Measurements from ENCODE around the gene MAPK10. TPM values are rescaled to one million over a fixed set of nuclear protein-coding genes. Genes with fewer than 3 reads are reported as not detected.
A peak's percentile ranks its signal among the peaks of the same experiment; 100 is the strongest.
"Not testable (repeated sequence)": the region's sequence is repeated elsewhere in the genome, so short reads cannot be mapped to it uniquely, and the experiment has no call there.

MAPK10 gene
- polyA plus RNA-seq, 6 donors from 2014 or later = 0.08 to 1.5 (median 0.97) TPM

DNA sequence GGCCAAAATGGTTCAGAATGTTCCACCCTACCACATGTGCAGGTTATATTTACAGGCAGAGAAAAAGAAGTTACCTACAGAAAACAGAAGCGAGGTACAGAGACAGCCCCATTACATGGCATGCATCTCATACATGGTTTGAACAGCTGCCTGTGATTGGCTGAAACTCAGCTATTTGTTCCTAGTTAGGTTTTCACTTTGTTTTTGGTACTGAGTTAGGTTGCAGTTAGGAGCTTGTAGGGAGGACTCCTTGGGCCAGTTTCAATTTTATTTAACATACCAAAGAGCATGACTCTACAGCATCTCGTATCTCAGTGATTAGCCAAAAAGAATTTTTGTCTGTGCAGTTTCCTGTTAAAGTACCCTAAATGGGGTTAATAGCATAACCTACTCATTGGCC is 392.0 kb downstream of the MAPK10 start:
- H3K27ac Mint-ChIP-seq = peak overlapping the region in 4 of 6 donors; percentile 3 to 83 (median 38)

DNA sequence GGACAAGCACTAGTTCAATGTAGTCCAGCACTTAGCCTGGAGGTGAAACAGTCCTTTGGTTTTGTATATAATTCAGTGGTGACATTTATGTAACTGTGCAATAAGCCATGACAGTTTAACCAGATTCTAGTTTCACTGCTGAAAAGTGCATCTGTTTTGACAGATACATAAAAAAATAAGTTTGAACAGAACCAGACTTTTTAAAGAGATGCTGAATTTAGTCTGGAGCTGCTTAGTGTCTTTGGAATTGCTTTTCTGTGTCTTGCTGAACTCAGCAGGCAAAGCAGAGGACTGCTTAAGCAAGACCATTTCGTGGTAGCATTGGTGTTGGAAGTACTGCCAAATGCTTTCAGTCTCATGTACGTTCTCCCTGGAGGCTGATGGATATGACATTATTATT is 393.5 kb downstream of the MAPK10 start:
- peaks cover 16 to 17% of the 10 kb centered on the region in 2 donors for H3K36me3 Mint-ChIP-seq
- H3K27me3 Mint-ChIP-seq = no peaks in the 10 kb centered on the region
- H3K27ac Mint-ChIP-seq = peak overlapping the region in 1 of 6 donors; percentile 83
- DNase-seq (no peak), ATAC-seq (ENCODE audit: low read depth in 2 of 2) (no peak)
- H3K9me3 Mint-ChIP-seq = peaks cover 0 to 14% (median 10%) of the 10 kb centered on the region in 7 donors
- H3K4me3 Mint-ChIP-seq = no peak overlapping the region
- peaks cover 0 to 21% (median 21%) of the 10 kb centered on the region in 3 donors for H3K4me1 Mint-ChIP-seq

More for the DNA sequence above, 392.0 kb downstream of the MAPK10 start:
- DNase-seq = no peak
- Mint-ChIP-seq H3K27me3 (no peaks in the 10 kb centered on the region), H3K4me1 (peaks cover 0 to 21% (median 21%) of the 10 kb centered on the region in 3 donors), H3K9me3 (peaks cover 0 to 14% (median 10%) of the 10 kb centered on the region in 7 donors), H3K4me3 (no peak overlapping the region), H3K36me3 (peaks cover 25 to 27% of the 10 kb centered on the region in 2 donors)
- no peak for ATAC-seq (ENCODE audit: low read depth in 2 of 2)

DNA sequence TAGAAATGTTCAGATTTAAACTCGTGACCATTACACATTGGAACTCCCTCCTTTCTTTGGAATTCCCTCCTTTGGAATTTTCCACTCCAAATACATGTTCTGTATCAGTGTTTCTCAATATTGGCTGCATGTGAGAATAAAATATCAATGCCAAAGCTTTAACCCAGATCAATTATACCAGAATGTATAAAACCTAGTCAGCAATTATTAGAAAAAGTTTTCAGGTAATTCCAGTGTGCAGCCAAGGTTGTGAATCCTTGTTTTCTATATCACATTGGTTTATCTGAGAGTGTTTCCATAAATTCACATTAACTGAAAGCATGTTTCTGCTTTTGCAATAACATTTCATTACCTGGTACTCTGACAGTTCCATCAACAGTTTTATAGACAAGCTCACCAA is 394.3 kb downstream of the MAPK10 start:
- no peaks in the 10 kb centered on the region for H3K27me3 Mint-ChIP-seq
- DNase-seq (no peak), ATAC-seq (ENCODE audit: low read depth in 2 of 2) (no peak)
- H3K4me1 Mint-ChIP-seq = peaks cover 0 to 21% (median 21%) of the 10 kb centered on the region in 3 donors
- no peak overlapping the region for H3K4me3 Mint-ChIP-seq
- peak overlapping the region in 1 of 6 donors; percentile 36 for H3K27ac Mint-ChIP-seq
- peaks cover 0 to 14% (median 10%) of the 10 kb centered on the region in 7 donors for H3K9me3 Mint-ChIP-seq
- H3K36me3 Mint-ChIP-seq = peaks cover 16 to 17% of the 10 kb centered on the region in 2 donors

DNA sequence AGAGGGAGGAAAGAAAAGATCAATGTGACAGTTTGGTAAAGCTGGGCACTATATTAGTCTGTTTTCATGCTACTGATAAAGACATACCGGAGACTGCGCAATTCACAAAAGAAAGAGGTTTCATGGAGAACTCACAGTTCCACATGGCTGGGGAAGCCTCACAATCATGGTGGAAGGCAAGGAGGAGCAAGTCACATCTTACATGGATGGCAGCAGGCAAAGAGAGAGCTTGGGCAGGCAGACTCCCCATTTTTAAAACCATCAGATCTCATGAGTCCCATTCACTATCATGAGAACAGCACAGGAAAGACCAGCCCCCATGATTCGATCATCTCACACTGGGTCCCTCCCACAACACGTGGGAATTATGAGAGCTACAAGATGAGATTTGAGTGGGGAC is 394.8 kb downstream of the MAPK10 start:
- peak overlapping the region in 3 of 6 donors; percentile 11 to 58 (median 36) for H3K27ac Mint-ChIP-seq
- DNase-seq; H3K27me3 Mint-ChIP-seq; ATAC-seq (ENCODE audit: low read depth in 2 of 2); H3K4me3 Mint-ChIP-seq: not testable (repeated sequence)
- H3K9me3 Mint-ChIP-seq = peaks cover 0 to 14% (median 10%) of the 10 kb centered on the region in 7 donors
- H3K36me3 Mint-ChIP-seq = peaks cover 16 to 17% of the 10 kb centered on the region in 2 donors
- peaks cover 0 to 21% (median 21%) of the 10 kb centered on the region in 3 donors for H3K4me1 Mint-ChIP-seq

DNA sequence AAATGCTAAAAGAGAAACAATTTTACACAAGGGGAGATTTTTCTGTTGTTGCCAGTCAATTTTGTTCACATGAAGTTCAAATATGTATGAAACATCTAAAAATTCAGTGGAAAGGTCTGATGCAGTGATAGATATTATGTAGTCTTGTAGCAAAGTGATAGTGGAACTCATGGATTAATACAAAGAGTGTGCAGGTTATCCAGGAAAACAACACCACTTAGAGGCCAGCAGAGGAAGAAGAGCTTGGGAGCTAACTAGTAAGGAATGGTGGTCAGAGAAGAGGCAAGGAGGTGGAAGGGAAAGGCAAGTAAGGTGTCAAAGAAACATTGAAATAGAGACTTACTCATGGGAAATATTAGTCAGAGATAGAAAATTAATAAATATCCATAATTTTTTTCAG is 395.6 kb downstream of the MAPK10 start:
- ATAC-seq (ENCODE audit: low read depth in 2 of 2) (no peak), DNase-seq (no peak)
- Mint-ChIP-seq H3K4me1 (peaks cover 0 to 21% (median 21%) of the 10 kb centered on the region in 3 donors), H3K36me3 (peaks cover 16 to 17% of the 10 kb centered on the region in 2 donors), H3K27me3 (no peaks in the 10 kb centered on the region), H3K4me3 (peak overlapping the region in 1 of 8 donors; percentile 25), H3K27ac (no peak overlapping the region), H3K9me3 (peaks cover 0 to 14% (median 10%) of the 10 kb centered on the region in 7 donors)

DNA sequence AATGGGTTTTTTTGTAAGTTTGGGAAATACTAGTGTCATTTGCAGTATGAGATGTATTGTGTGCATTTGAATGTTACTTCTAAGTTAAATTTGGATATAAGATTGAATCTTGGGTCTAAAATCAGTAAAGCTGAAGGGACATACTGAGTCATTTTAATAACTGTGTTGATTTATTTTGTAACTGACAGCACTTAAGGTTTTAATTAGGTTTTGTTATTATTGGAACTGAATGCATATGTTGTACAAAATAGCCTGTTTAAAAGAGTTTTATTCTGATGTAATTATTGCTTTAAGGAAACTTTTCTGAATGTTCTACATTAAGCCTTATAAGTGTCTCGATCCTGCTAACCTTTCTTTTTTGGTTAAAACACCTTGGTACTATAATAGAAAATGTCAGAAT is 396.6 kb downstream of the MAPK10 start:
- H3K27ac Mint-ChIP-seq = no peak overlapping the region

DNA sequence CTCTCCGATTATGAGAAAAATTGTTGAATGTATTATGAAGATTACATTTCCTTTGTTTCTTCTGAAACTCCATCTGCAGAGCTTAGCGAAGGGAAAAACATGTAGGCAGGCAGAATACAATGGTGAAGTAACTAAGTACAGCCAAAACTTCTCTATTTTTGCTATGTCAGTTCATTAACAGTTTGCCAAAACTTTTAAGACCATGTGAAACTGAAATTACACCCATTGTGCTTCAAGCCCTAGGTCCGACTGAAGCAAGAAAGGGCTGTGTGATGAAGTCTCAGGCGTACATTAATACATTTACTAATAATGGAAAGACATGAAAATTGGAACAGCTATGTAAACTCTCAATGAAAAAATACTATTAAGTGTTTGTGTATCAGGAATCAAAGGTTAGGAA is 398.0 kb downstream of the MAPK10 start:
- no peak overlapping the region for H3K4me3 Mint-ChIP-seq
- DNase-seq = no peak
- peaks cover 0 to 15% (median 12%) of the 10 kb centered on the region in 3 donors for H3K4me1 Mint-ChIP-seq
- no peak for ATAC-seq (ENCODE audit: low read depth in 2 of 2)
- peaks cover 0 to 14% (median 10%) of the 10 kb centered on the region in 7 donors for H3K9me3 Mint-ChIP-seq
- peaks cover 16 to 17% of the 10 kb centered on the region in 2 donors for H3K36me3 Mint-ChIP-seq
- H3K27me3 Mint-ChIP-seq = no peaks in the 10 kb centered on the region
- H3K27ac Mint-ChIP-seq = peak overlapping the region in 1 of 6 donors; percentile 75

More for the DNA sequence above, 396.6 kb downstream of the MAPK10 start:
- Mint-ChIP-seq H3K4me1 (peaks cover 0 to 19% (median 19%) of the 10 kb centered on the region in 3 donors), H3K4me3 (no peak overlapping the region), H3K27me3 (no peaks in the 10 kb centered on the region), H3K36me3 (peaks cover 16 to 17% of the 10 kb centered on the region in 2 donors), H3K9me3 (peaks cover 0 to 14% (median 10%) of the 10 kb centered on the region in 7 donors)
- ATAC-seq (ENCODE audit: low read depth in 2 of 2) = no peak
- DNase-seq = no peak

DNA sequence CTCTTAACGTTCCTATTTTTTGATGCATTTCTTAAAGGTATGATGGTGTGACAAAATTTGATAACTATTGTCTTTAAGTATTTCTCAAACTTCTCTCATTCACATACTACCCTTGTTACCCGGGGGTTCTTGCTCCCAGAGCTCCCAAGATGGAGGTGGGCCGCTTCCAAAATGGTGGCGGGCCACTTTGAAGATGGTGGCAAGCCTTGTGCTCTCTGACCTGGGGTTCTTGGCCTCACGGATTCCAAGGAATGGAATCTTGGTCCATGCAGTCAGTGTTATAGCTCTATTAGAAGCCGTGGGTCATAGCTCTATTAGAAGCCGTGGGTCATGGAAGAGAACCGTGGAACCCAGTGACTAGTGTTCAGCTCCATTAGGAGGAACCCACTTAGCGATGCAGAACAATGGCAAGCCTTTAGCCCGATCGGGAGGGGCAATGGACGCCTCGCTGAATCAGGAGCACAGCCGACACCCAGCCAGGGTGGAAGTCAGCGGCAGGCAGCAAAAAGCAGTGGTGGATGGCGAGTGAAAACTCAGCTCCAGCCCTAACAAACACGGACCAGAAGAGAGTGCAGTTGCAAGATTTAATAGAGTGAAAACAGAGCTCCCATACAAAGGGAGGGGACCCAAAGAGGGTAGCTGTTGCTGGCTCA is 403.4 kb downstream of the MAPK10 start:
- ATAC-seq (ENCODE audit: low read depth in 2 of 2) (no peak), DNase-seq (no peak)
- no peak overlapping the region for H3K4me3 Mint-ChIP-seq
- no peaks in the 10 kb centered on the region for H3K27me3 Mint-ChIP-seq
- H3K9me3 Mint-ChIP-seq = no peaks in the 10 kb centered on the region
- H3K27ac Mint-ChIP-seq = peak overlapping the region in 3 of 6 donors; percentile 15 to 78 (median 75)
- H3K36me3 Mint-ChIP-seq = peaks cover 15 to 29% of the 10 kb centered on the region in 2 donors
- peaks cover 0 to 18% (median 7%) of the 10 kb centered on the region in 3 donors for H3K4me1 Mint-ChIP-seq

DNA sequence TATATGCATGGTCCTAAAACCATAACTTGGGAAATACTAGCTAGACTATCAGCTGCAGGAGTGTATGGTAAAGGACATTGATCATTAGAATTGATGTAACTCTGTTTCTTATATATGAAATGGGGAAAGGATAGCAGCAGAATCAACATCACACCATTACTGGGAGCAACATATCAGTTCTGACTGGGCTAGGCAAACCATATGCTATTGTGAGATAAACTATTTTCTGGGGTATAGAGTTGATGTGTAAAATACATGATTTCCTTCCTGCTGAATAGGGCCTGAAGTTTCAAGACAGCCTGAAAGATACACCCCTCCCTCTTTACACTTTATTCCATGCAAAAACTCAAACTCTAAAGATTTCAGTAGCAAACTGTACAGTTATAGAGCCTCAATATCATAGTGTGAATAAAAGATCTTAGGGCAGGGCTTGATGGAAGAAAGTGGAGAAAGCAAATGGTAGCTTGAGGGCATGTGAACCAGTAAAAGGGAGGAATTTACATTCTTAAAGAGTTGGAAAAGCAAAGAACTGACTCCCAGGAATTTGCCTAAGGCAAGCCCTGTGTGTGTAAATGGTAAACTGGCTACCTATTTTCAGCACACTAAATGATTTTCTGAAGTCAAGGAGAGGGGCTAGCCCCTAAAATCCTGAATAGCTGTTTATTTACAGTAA is 404.1 kb downstream of the MAPK10 start:
- Mint-ChIP-seq H3K27me3 (no peaks in the 10 kb centered on the region), H3K4me3 (no peak overlapping the region), H3K4me1 (peaks cover 0 to 18% (median 7%) of the 10 kb centered on the region in 3 donors), H3K9me3 (no peaks in the 10 kb centered on the region), H3K27ac (peak overlapping the region in 3 of 6 donors; percentile 10 to 75 (median 43)), H3K36me3 (peaks cover 20 to 29% of the 10 kb centered on the region in 2 donors)
- DNase-seq (no peak), ATAC-seq (ENCODE audit: low read depth in 2 of 2) (no peak)

DNA sequence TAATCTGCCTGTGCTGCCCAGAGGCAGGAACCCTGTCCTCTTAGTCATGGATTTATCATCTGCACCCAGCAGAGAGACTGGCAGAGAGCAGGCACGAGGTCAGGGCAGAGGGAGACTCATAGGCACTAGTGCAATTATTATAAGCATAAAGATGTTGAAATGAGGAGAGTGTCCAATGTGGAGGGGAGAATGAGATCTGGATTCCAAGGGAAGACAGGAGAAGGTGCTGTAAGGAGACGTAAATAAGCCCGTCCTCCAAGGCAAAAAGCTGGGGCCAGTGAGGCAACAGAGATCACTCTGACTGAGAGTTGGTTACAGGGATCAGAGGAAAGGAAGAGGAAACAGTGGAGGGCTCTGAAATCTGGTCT is 406.2 kb downstream of the MAPK10 start:
- Mint-ChIP-seq H3K36me3 (peaks cover 32 to 37% of the 10 kb centered on the region in 2 donors), H3K9me3 (no peaks in the 10 kb centered on the region), H3K27me3 (no peaks in the 10 kb centered on the region), H3K4me1 (peaks cover 0 to 18% (median 7%) of the 10 kb centered on the region in 3 donors), H3K4me3 (peak overlapping the region in 1 of 8 donors; percentile 54), H3K27ac (peak overlapping the region in 2 of 6 donors; percentile 56 to 89)
- no peak for ATAC-seq (ENCODE audit: low read depth in 2 of 2)
- DNase-seq = no peak

DNA sequence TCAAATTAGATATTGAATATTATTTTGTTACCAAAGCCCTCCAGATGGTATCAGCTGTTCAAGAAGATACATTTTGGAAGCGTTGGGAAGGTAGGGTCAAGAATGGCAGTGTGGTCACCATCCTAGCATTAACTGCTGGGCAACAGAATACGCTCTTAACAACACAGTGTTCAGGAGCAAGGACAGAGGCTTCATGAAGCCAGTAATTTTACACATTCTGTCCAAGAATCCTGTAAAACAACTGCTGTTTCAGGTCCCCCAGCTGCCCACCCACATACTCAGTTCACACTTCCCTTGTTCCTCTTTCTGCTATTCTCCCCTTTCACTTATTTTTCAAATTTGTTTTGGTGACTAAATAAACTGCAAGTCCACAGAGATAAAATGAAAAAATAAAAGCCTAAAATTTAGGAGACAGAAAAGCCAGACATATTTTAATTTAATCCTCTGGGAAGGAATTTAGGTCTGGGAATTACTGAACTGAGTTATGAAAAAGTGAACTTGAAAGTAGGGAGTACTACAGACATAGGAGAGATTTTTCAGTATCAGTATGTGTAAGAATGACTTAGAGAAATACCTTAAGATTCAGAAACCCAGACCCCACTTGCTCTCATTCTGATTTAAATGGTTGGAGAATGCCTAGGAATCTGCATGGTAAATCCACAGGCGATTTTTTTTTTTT is 406.7 kb downstream of the MAPK10 start:
- Mint-ChIP-seq H3K4me1 (peaks cover 0 to 18% (median 7%) of the 10 kb centered on the region in 3 donors), H3K36me3 (peaks cover 32 to 37% of the 10 kb centered on the region in 2 donors), H3K27ac (peak overlapping the region in 2 of 6 donors; percentile 26 to 89), H3K9me3 (no peaks in the 10 kb centered on the region), H3K4me3 (no peak overlapping the region), H3K27me3 (no peaks in the 10 kb centered on the region)
- ATAC-seq (ENCODE audit: low read depth in 2 of 2) = no peak
- DNase-seq = no peak

DNA sequence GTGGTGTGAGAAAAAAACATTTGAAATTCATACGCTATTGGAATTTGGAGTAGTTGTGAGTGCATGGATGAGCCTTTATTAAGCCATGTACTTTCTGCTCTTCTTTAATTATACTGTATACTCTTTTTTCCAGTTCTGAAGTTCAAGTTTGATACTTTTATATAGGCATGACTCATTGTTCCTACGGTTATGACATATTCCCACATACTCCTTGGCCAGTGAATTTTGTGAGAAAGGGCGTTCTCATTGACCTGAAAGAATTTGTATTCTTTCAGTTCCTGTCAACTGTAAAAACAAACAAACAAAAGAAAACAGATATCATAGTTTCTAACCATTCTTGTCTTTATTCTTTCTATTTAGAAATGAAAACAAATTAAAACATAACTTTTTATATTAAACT is 407.3 kb downstream of the MAPK10 start:
- no peaks in the 10 kb centered on the region for H3K9me3 Mint-ChIP-seq
- peaks cover 0 to 18% (median 7%) of the 10 kb centered on the region in 3 donors for H3K4me1 Mint-ChIP-seq
- peaks cover 33 to 37% of the 10 kb centered on the region in 2 donors for H3K36me3 Mint-ChIP-seq
- DNase-seq = no peak
- H3K27ac Mint-ChIP-seq = no peak overlapping the region
- ATAC-seq (ENCODE audit: low read depth in 2 of 2) = no peak
- no peaks in the 10 kb centered on the region for H3K27me3 Mint-ChIP-seq
- no peak overlapping the region for H3K4me3 Mint-ChIP-seq

DNA sequence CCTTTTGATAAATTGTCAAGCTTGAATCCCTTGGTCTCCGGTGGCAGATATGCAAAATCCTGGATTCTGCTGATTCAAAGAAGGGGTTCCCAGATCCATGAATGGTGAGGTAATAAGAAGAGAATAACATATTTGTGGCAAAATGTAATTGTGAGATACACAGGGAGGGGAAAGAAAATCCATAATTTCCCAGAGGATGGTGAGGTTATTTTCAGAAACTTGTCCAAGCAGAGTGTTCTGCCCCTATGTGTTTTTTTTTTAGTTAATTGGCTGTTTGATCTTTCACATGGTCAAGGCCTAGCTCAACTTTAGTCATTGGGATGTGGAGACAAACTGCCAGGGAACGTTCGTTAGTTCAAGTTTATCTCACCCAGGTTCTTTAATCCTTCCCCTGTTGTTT is 408.8 kb downstream of the MAPK10 start:
- no peaks in the 10 kb centered on the region for H3K27me3 Mint-ChIP-seq
- H3K4me1 Mint-ChIP-seq = peaks cover 0 to 21% (median 11%) of the 10 kb centered on the region in 3 donors
- H3K36me3 Mint-ChIP-seq = peaks cover 36 to 46% of the 10 kb centered on the region in 2 donors
- ATAC-seq (ENCODE audit: low read depth in 2 of 2) (no peak), DNase-seq (no peak)
- no peaks in the 10 kb centered on the region for H3K9me3 Mint-ChIP-seq
- H3K27ac Mint-ChIP-seq = peak overlapping the region in 1 of 6 donors; percentile 11
- no peak overlapping the region for H3K4me3 Mint-ChIP-seq
